Measurements from ENCODE around the gene HSPA12B.

The HSPA12B gene
- 0.07 to 0.31 reads per million in 2 donors for total RNA-seq

GRCh38 chr20:3732327-3733118, at the start of gene HSPA12B:
TSS of gene HSPA12B (plus strand) at chr20:3732685. CDS start at chr20:3738675, 5,990 bp downstream.
- no peak for DNase-seq

GRCh38 chr20:3685341-3685740, 47.1 kb upstream of the HSPA12B start:
- no peak for DNase-seq

- DNase-seq, result no peak
Measured at GRCh38 chr20:3686421-3686820, 46.1 kb upstream of the HSPA12B start.

- no peak for DNase-seq
Measured at GRCh38 chr20:3686867-3687321, 45.6 kb upstream of the HSPA12B start.

GRCh38 chr20:3687655-3688054, 44.8 kb upstream of the HSPA12B start:
- no peak for DNase-seq

GRCh38 chr20:3689978-3690377, 42.5 kb upstream of the HSPA12B start:
- DNase-seq, result no peak

- no peak for DNase-seq
Measured at GRCh38 chr20:3690413-3690812, 42.1 kb upstream of the HSPA12B start.

- no peak for DNase-seq
Measured at GRCh38 chr20:3691306-3691705, 41.2 kb upstream of the HSPA12B start.

GRCh38 chr20:3691897-3692296, 40.6 kb upstream of the HSPA12B start:
- no peak for DNase-seq

GRCh38 chr20:3692706-3693294, 39.7 kb upstream of the HSPA12B start:
- DNase-seq, result no peak

- no peak for DNase-seq
Measured at GRCh38 chr20:3693376-3693775, 39.1 kb upstream of the HSPA12B start.

GRCh38 chr20:3694864-3695263, 37.6 kb upstream of the HSPA12B start:
- DNase-seq, result no peak

- DNase-seq, result no peak
Measured at GRCh38 chr20:3696200-3696599, 36.3 kb upstream of the HSPA12B start.

GRCh38 chr20:3696745-3697587, 35.5 kb upstream of the HSPA12B start:
- no peak for DNase-seq

- no peak for DNase-seq
Measured at GRCh38 chr20:3697588-3698305, 34.7 kb upstream of the HSPA12B start.

- DNase-seq, result no peak
Measured at GRCh38 chr20:3698591-3699001, 33.9 kb upstream of the HSPA12B start.

GRCh38 chr20:3699037-3699436, 33.4 kb upstream of the HSPA12B start:
- no peak for DNase-seq

GRCh38 chr20:3701061-3701998, 31.2 kb upstream of the HSPA12B start:
- no peak for DNase-seq

GRCh38 chr20:3702611-3703391, 29.7 kb upstream of the HSPA12B start:
- DNase-seq, result no peak

- DNase-seq, result no peak
Measured at GRCh38 chr20:3704087-3704486, 28.4 kb upstream of the HSPA12B start.
